Effector memory CD4-positive, alpha-beta T cell (primary cell): Measurements from ENCODE around the gene PHGDH.

Experiments used
- DNase-seq, 3 donors: peaks; one replicate each; pipeline ENCODE4 v3.0.0-alpha.2; 2020
- H3K27ac ChIP-seq: 2 replicates; pipeline ENCODE4 v1.7.0; 2013; ENCODE audit warnings: mild to moderate bottlenecking, low read length, moderate library complexity; ENCODE audit not compliant: insufficient read depth, poor library complexity, severe bottlenecking
- H3K27me3 ChIP-seq: replicated peaks from 2 replicates; pipeline ENCODE4 v1.7.0; 2013; ENCODE audit warnings: mild to moderate bottlenecking, low read length; ENCODE audit not compliant: insufficient read depth, control insufficient read depth, poor library complexity, severe bottlenecking
- H3K36me3 ChIP-seq: 2 replicates; pipeline ENCODE4 v1.7.0; 2013; ENCODE audit warnings: mild to moderate bottlenecking, low read length, moderate library complexity; ENCODE audit not compliant: control insufficient read depth, insufficient read depth
- H3K4me1 ChIP-seq: 2 replicates; pipeline ENCODE4 v1.7.0; 2013; ENCODE audit warnings: low read length, mild to moderate bottlenecking; ENCODE audit not compliant: control insufficient read depth, insufficient read depth, poor library complexity, severe bottlenecking
- H3K4me3 ChIP-seq: 2 replicates; pipeline ENCODE4 v1.7.0; 2013; ENCODE audit warnings: low read length, low read depth, mild to moderate bottlenecking; ENCODE audit not compliant: insufficient read depth, poor library complexity, severe bottlenecking
- H3K9me3 ChIP-seq: 2 replicates; pipeline ENCODE4 v1.7.0; 2013; ENCODE audit warnings: mild to moderate bottlenecking, low read length, moderate library complexity; ENCODE audit not compliant: control insufficient read depth

PHGDH gene

DNA sequence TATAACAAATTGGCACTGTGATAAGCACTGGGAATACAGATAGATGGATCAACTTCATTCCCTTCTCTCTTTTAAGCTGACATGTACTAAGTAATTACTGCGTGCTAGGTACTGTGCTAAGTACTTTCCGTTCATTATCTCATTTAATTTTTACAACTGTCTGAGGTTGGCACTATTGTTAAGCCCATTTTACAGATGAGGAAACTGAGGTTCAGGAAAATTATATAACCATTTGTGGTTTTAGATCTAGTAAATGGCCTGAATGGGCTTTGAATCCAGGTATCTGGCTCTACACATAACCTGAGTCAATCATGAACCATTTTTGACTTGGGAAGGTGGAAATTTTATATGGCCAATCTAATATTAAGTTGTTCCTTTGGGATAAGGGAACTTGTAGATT is 60.6 kb downstream of the PHGDH start:
- no peaks in the 10 kb centered on the region for H3K9me3 ChIP-seq
- H3K27ac ChIP-seq, result no peak overlapping the region
- no peaks in the 10 kb centered on the region for H3K36me3 ChIP-seq
- no peaks in the 10 kb centered on the region for H3K27me3 ChIP-seq
- H3K4me3 ChIP-seq, result no peak overlapping the region
- no peaks in the 10 kb centered on the region for H3K4me1 ChIP-seq
- DNase-seq, result no peak

DNA sequence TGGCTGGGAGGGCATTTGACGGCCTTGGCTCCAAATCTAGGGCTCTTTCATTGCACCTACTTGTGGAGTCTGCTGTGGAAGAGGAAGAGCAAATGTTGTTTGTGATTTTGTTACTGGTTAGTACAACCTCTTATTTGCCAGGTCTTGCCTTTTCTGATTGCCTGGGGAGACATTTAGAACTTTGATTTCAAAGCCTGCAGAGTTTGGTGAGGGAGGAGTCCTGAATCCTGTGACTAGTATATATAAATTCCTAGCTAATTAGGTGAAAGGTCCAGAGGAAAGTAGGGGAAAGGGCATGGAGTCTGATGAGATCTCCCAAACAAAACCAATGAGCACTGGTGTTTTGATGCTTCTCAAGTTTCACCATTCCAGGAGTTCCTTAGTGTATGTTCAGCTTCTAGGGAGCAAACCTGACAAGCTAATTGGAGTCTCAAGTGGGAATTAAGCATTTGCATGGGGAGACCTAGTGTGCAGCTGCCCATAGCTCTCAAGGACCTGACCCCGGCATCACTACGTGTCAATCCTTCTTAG is 62.0 kb downstream of the PHGDH start:
- Histone ChIP-seq H3K9me3 (no peaks in the 10 kb centered on the region), H3K36me3 (no peaks in the 10 kb centered on the region), H3K4me3 (no peak overlapping the region), H3K27me3 (no peaks in the 10 kb centered on the region), H3K27ac (no peak overlapping the region), H3K4me1 (no peaks in the 10 kb centered on the region)
- DNase-seq, result no peak

DNA sequence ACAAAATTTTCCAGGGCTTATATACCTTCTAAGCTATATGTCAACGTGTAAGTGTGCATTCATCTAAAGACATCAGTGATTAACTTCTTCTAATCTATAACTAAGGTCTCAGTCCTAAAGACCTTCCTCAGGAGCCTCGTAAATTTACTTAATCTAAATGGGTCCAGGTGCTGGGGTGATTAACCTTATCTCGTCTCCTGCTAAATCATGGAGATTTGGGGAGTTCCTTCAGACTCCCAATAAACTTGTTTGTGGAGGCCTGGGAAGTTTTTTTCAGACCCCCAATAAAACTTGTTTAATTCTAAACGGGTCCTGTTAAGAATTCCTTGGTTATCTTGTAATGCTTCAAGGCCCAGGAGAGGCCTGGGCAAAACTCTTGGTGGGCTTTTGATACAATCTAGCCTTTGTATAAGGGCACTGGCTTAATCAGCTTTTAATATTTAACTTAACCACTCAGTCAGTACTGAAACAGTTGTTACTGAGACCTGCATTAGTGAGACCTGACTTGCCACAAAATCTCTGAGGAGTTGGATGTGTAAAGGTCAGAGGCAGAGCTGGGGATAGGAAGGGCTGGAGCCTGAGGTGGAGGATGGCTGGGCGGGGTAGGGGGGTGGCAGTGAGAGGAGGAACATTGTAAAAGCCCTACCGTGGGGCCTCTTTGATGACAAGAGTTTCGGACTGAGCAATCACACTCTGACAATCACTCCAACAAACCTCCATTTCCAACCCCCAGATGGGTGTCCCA is 63.2 kb downstream of the PHGDH start:
- Histone ChIP-seq H3K27me3 (no peaks in the 10 kb centered on the region), H3K4me3 (no peak overlapping the region), H3K9me3 (no peaks in the 10 kb centered on the region), H3K36me3 (no peaks in the 10 kb centered on the region), H3K27ac (no peak overlapping the region), H3K4me1 (no peaks in the 10 kb centered on the region)
- DNase-seq, result no peak

DNA sequence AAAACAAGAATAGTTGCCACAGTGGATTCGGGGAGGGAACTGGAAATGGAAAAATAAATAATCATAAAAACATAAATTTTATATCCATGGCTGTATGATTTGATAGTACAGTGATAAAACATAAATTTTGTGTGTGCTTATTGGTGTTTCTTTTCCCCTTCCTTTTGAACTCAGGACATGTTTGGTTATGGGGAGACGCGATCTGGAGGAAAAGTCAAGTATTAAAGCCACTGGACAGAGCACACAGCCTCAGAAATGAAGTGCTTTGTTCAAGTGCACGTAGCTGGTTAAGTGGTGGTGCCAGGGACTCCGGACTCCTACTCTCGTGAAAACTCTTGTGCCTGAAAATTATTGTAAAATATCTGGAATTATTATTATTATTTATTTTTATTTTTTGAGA is 66.6 kb downstream of the PHGDH start:
- Histone ChIP-seq H3K4me1 (no peaks in the 10 kb centered on the region), H3K9me3 (no peaks in the 10 kb centered on the region), H3K27ac (no peak overlapping the region), H3K36me3 (no peaks in the 10 kb centered on the region), H3K4me3 (no peak overlapping the region), H3K27me3 (no peaks in the 10 kb centered on the region)
- no peak for DNase-seq

DNA sequence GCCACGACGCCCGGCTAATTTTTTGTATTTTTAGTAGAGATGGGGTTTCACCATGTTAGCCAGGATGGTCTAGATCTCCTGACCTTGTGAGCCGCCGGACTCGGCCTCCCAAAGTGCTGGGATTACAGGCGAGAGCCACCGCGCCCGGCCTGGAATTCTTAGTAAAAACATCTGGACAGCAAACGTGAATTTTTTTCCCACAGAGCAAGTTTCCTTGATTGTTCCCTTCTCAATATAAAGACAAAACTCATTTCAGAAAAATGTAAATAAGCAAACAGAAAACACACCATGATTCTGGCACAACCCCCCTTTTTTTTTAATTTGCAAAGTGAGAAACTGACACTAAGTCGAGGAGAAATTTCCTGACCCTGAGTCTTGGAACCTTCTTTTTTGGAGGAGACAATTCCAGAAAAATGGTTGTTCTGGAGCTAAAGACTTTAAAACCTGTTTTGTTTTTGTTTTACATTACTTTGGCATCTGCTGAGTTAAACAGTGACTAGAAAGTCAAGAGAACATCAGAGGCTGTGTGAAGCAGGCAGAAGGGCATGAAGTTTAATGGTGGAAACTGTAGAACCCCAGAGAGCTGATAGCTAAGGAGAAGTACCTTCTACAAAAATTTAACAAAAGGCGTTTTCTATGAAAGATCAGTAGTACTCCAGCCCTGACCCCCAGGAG is 67.3 kb downstream of the PHGDH start:
- Histone ChIP-seq H3K27ac (no peak overlapping the region), H3K4me1 (no peaks in the 10 kb centered on the region), H3K4me3 (no peak overlapping the region), H3K9me3 (no peaks in the 10 kb centered on the region), H3K27me3 (no peaks in the 10 kb centered on the region), H3K36me3 (no peaks in the 10 kb centered on the region)
- DNase-seq, result no peak

DNA sequence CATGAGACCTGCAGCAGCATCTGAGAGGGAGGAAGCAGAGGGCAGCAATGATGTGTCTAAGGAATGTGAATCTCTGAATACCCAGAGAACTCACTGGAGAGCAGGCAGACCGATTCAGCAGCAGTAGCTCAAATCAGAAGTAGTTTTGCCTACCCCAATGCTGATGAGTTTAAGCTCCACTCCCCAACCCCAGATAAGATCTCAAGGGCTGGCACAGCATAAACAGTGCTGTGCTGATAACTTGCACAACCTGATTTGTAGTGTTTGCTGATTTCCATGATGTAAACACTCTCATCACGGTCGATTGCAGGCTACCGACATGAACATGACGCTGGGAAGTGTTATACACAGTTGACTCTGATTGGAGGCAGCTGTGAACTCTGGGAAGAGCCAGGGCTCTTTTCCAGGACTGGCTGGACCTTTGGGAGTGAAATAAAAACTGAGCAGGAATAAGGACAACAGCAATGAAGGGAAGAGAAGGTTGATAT is 68.2 kb downstream of the PHGDH start:
- Histone ChIP-seq H3K27ac (no peak overlapping the region), H3K4me3 (no peak overlapping the region), H3K9me3 (no peaks in the 10 kb centered on the region), H3K4me1 (no peaks in the 10 kb centered on the region), H3K27me3 (no peaks in the 10 kb centered on the region), H3K36me3 (no peaks in the 10 kb centered on the region)
- DNase-seq, result no peak

DNA sequence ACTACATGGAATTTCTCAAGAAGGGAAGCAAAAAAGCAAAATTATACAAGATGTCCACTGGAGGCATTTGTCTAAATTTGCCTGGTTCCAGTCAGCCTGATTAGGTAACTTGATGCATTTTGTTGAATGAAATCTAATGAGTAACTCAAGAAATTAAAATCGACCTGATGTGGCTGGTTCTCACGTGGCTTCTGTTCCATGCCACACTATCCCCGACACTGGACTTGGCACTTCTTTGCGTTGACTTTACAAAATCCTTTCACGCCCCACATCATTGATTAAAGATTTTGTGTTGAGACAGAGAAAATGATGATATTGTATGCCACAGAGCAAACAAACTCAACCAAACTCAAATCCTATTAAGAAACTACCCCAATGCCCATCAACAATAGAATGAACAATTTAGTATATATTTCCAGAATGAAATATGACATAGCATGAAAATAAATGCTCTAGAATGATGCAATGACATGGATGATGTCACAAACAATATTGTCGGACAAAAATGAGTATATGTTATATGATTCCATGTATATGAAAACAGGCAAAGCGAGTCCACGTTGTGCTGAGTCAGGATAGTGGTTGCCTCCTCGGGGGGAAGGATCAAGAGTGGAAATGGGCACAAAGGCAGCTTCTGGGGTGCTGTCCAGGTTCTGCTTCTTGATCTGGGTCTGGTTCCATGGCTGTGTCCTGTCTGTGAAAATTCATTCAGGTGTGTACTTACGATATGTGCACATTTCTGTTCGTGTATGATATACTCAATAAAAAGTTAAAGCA is 69.9 kb downstream of the PHGDH start:
- DNase-seq, result no peak
- Histone ChIP-seq H3K27me3 (no peaks in the 10 kb centered on the region), H3K27ac (no peak overlapping the region), H3K4me3 (no peak overlapping the region), H3K9me3 (no peaks in the 10 kb centered on the region), H3K36me3 (no peaks in the 10 kb centered on the region), H3K4me1 (no peaks in the 10 kb centered on the region)

DNA sequence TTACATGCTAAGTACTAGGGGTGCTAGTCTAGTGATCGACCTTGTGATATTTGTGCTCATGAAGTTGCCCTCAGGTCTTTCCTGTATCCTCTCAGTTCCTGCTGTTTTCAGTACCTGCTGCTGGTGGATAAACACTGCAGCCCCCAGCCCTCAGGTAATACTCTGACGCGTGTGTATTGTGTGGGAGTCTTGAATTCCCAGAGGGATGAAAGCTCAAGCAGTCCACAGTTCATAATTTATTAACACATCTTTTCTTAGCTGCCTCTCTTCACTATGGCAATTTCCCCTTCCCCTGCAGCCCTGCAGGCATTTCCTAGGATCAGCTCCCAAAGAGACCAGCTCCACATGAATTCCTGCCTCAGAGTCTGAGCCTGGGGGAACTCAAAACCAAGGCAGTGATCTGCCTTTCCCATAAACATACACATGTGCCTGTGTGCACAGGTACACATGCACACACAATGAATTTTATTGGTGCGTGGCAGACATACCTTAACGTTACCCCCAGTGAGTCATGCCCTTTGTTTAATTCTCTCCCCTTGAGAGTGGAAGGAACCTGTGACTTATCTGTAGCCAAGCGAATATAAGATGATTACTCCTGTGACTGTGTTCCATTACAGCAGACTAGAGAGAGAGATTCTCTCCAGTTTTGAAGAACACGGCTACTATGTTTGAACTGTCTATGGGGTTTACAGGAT is 71.0 kb downstream of the PHGDH start:
- Histone ChIP-seq H3K4me3 (no peak overlapping the region), H3K9me3 (no peaks in the 10 kb centered on the region), H3K4me1 (no peaks in the 10 kb centered on the region), H3K27me3 (no peaks in the 10 kb centered on the region), H3K27ac (no peak overlapping the region), H3K36me3 (no peaks in the 10 kb centered on the region)
- DNase-seq, result no peak

DNA sequence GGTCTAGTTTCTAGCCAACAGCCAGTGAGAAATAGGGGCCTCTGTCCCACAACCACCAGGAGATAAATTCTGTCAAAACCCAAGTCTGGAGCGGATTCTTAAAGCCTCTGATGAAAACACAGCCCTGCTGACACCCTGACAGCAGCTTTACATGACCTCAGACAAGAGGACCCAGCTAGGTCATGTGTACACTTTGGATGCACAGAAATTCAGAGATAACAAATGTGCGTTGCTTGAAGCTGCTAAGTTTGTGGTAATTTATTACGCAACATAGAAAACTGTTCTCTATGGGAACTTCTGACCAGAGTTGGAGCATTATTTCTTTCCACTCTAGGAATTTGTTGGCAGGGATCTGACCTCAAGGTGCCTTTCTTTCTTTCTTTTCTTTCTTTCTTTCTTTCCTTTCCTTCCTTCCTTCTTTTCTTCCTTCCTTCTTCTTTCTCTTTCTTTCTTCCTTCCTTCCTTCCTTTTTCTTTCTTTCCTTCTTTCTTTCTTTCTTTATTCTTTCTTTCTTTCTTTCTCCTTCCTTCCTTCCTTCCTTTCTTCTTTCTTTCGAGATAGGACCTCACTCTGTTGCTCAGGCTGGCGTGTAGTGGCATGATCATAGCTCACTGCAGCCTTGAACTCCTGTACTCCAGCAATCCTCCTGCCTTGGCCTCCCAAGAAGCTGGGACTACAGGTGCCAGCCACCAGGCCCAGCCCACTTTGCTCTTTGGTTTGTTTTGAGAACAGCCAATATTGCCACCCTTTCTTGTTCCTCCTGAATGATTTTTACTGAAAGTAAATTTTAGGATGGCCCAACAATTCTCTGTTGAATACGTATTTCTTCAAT is 71.8 kb downstream of the PHGDH start:
- no peaks in the 10 kb centered on the region for H3K27me3 ChIP-seq
- no peaks in the 10 kb centered on the region for H3K4me1 ChIP-seq
- H3K36me3 ChIP-seq, result no peaks in the 10 kb centered on the region
- no peak overlapping the region for H3K27ac ChIP-seq
- no peak for DNase-seq
- H3K4me3 ChIP-seq, result no peak overlapping the region
- H3K9me3 ChIP-seq, result no peaks in the 10 kb centered on the region
